Fibroblast of lung (primary cell): ENCODE data around the gene STEAP2.

Source experiments
- EZH2 ChIP-seq: IDR thresholded peaks from 2 replicates; pipeline ENCODE4 v1.5.1; 2012; ENCODE audit warnings: low read length, control low read depth, mild to moderate bottlenecking; ENCODE audit errors: missing control alignments
- TF ChIP-seq, protein P1 (sequence below), 2 donors: IDR thresholded peaks in 1 of 2; conservative IDR thresholded peaks in 1 of 2; 1 replicate in 1 of 2; 2 replicates in 1 of 2; pipeline ENCODE4 v1.5.1; 2011 to 2012; ENCODE audit warnings: low read length in 2 of 2, control low read depth in 1 of 2, inconsistent platforms in 1 of 2, low read depth in 1 of 2, mild to moderate bottlenecking in 1 of 2

DNA sequence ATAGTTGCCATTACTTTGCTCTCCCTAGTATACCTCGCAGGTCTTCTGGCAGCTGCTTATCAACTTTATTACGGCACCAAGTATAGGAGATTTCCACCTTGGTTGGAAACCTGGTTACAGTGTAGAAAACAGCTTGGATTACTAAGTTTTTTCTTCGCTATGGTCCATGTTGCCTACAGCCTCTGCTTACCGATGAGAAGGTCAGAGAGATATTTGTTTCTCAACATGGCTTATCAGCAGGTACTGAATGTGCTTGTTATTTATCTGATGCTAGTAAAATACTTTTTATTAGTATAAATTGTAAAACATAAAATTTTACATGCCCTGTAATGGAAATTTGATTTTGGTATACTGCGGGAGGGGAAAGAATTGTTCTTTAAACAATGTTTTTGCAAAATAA, 15.7 kb downstream of the STEAP2 start:
- TF ChIP-seq, protein P1, sequence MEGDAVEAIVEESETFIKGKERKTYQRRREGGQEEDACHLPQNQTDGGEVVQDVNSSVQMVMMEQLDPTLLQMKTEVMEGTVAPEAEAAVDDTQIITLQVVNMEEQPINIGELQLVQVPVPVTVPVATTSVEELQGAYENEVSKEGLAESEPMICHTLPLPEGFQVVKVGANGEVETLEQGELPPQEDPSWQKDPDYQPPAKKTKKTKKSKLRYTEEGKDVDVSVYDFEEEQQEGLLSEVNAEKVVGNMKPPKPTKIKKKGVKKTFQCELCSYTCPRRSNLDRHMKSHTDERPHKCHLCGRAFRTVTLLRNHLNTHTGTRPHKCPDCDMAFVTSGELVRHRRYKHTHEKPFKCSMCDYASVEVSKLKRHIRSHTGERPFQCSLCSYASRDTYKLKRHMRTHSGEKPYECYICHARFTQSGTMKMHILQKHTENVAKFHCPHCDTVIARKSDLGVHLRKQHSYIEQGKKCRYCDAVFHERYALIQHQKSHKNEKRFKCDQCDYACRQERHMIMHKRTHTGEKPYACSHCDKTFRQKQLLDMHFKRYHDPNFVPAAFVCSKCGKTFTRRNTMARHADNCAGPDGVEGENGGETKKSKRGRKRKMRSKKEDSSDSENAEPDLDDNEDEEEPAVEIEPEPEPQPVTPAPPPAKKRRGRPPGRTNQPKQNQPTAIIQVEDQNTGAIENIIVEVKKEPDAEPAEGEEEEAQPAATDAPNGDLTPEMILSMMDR (conservative IDR thresholded peaks at IDR 0.05 in 1 of 2, IDR thresholded peaks at IDR 0.05 in 1 of 2; ENCODE audit: low read depth in 1 of 2, low read length in 2 of 2): no peak
- TF ChIP-seq EZH2: no peak
